ENCODE measurements around the gene PSME3IP1. TPM values are rescaled to one million over a fixed set of nuclear protein-coding genes. Genes with fewer than 3 reads are reported as not detected.

PSME3IP1 gene
- total RNA-seq, 1 experiment from 2014 or later, result 164 TPM

DNA sequence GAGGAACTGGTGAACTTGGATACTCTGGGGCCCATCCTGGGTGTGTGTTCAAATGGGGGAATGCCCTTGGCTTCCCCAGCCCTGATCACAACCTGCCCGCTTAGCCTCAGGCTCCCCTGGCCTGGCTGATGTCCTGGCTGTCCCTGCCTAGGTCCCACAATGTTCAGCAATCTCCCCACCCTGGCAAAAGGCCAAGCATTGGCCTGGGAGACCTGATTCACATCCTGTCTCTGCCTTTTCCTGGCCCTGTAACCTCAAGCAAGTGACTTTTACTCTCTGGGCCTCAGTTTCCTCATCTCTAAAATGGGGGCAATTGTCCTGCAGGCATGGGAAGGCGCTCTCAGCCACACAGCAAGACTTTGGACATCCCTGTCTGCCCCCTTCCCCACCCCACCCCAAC lies 79.1 kb downstream of the PSME3IP1 start:
- no peaks in the 10 kb centered on the region; the same call in 1 of the 2 replicates for H3K36me3 ChIP-seq
- no peak overlapping the region for H3K4me3 ChIP-seq
- H3K27me3 ChIP-seq, result no peaks in the 10 kb centered on the region
- peak; percentile 60 for DNase-seq
- H3K9me3 ChIP-seq, result no peaks in the 10 kb centered on the region

DNA sequence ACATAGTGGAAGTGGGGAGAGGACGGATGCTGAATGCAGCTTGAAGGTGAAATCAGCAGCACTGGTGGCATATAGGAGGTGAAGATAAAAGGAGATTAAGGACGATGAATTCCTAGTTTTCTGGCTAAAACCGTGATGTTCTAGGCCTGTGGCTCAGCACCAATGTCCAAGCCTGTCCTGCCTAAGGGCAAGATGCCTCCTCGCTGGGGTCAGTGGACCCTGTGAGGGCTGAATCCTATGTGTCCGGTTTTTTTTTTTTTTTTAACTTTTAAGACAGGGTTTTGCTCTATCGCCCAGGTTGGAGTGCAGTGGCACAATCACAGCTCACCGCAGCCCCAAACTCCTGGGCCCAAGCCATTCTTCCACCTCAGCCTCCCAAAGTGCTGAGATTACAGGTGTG lies 80.7 kb downstream of the PSME3IP1 start:
- Histone ChIP-seq H3K27me3 (no peaks in the 10 kb centered on the region), H3K36me3 (no peaks in the 10 kb centered on the region), H3K9me3 (no peaks in the 10 kb centered on the region; the same call in 1 of the 2 replicates), H3K4me3 (no peak overlapping the region)
- no peak for DNase-seq

DNA sequence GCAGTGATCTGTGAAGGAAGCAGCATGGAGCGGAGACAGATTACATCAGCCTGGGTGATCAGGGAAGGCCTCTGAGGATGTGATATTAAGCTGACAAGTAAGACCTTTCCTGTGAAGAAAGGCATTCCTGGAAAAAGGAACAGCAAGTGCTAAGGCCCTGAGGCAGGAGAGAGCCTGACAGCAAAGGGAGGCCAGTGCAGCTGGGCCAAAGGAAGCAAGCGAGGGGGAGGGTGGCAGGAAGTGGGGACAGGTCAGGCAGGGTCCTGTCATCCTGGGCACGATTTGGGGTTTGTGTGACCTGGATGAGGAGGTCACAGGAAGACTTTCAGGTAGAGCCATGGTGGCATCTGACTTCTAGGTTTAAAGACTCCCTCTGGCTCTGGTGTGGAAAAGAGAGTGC lies 81.1 kb downstream of the PSME3IP1 start:
- H3K36me3 ChIP-seq, result no peaks in the 10 kb centered on the region
- no peak overlapping the region for H3K4me3 ChIP-seq
- H3K9me3 ChIP-seq, result no peaks in the 10 kb centered on the region; the same call in 1 of the 2 replicates
- no peak for DNase-seq
- no peaks in the 10 kb centered on the region for H3K27me3 ChIP-seq

DNA sequence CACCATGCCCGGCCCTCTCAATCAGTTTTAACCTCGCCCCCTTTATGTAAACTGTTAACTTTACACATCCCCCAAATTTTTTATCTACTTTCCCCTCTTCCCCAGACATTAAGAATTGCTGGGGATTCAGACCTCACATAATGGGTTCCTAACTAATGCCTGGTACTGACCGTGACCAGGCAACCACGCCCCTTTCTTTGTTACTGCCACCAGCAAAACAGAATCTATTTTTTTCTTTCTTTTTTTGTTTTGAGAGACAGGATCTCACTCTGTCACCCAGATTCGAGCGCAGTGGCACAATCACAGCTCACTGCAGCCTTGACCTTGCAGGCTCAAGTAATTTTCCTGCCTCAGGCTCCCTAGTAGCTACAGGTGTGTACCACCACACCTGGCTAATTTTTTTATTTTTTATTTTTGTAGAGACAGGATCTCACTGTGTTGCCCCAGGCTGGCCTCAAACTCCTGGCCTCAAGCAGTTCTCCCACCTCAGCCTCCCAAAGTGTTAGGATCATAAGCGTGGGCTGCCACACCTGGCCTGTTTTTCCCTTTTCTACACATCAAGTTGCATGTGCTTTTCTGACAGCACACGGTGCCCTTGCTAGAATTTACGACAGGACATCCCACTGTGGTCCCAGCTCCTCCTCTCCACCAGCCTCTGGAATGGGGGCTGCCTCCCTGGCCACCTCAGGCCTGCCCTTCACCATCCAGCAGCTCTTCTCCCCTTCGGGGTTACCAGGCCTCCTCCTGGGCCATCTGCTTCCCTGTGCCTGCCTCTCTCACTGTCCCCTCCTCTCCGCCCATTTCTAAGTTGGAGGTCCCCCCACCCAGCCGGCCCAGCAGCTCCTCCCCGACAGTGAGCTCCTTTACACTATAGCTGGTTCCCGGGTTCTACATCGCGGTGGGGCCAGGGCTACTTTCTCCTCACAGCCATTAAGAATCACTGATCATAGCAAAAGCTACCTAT lies 82.7 kb downstream of the PSME3IP1 start:
- DNase-seq, result no peak
- Histone ChIP-seq H3K36me3 (no peaks in the 10 kb centered on the region), H3K27me3 (no peaks in the 10 kb centered on the region), H3K9me3 (no peaks in the 10 kb centered on the region; the same call in 1 of the 2 replicates), H3K4me3 (no peak overlapping the region)

Other genes with a start within 250 kb of the PSME3IP1 start
- not detected in 2 replicates for gene CETP, start 224.1 kb downstream of the PSME3IP1 start, total RNA-seq (2014; rRNA removed; shearing (Covaris generic); ENCODE audit: low replicate concordance)
- gene NLRC5, start 196.5 kb downstream of the PSME3IP1 start, total RNA-seq (2014; rRNA removed; shearing (Covaris generic); ENCODE audit: low replicate concordance), result 4.9 and 11.7 TPM in 2 replicates
- 45.8 and 50.1 TPM in 2 replicates for gene CPNE2, start 93.5 kb downstream of the PSME3IP1 start, total RNA-seq (2014; rRNA removed; shearing (Covaris generic); ENCODE audit: low replicate concordance)
- gene RSPRY1, start 290 bp upstream of the PSME3IP1 start, total RNA-seq (2014; rRNA removed; shearing (Covaris generic); ENCODE audit: low replicate concordance), result 72.1 and 106 TPM in 2 replicates
- 352 and 467 TPM in 2 replicates for gene ARL2BP, start 59.2 kb upstream of the PSME3IP1 start, total RNA-seq (2014; rRNA removed; shearing (Covaris generic); ENCODE audit: low replicate concordance)
- not detected in 2 replicates for gene PLLP, start 98.6 kb upstream of the PSME3IP1 start, total RNA-seq (2014; rRNA removed; shearing (Covaris generic); ENCODE audit: low replicate concordance)
- not detected in 2 replicates for gene CCL22, start 172.7 kb upstream of the PSME3IP1 start, total RNA-seq (2014; rRNA removed; shearing (Covaris generic); ENCODE audit: low replicate concordance)
- not detected in 2 replicates for gene CX3CL1, start 186.5 kb upstream of the PSME3IP1 start, total RNA-seq (2014; rRNA removed; shearing (Covaris generic); ENCODE audit: low replicate concordance)
- gene CCL17, start 218.7 kb upstream of the PSME3IP1 start, total RNA-seq (2014; rRNA removed; shearing (Covaris generic); ENCODE audit: low replicate concordance), result not detected in 2 replicates

Data from MG63 (cell line).